GM12878 (cell line): Measurements from ENCODE around the gene OR5M3. TPM values are rescaled to one million over a fixed set of nuclear protein-coding genes. Genes with fewer than 3 reads are reported as not detected.

ENCODE experiments used
- ATAC-seq: fragments of 200-7000 bp; cut with Tn5 transposase; 3 replicates; pipeline ENCODE4 v1.9.1; 2020; ENCODE audit warnings: mild to moderate bottlenecking, moderate library complexity
- BruUV-seq: library from RNA; stranded (reverse); fragments of 400-500 nt; replicated peaks from 2 replicates; lab custom pipeline; 2021; lab: Mats Ljungman, UMichigan
- CTCF ChIA-PET: fragments of 300-600 bp; sonication (Branson Sonifier 250); formaldehyde crosslinking; extraction: SDS; loops from one replicate; lab custom pipeline; 2021; ENCODE audit warnings: inconsistent platforms; lab: Yijun Ruan, JAX
- POLR2A ChIA-PET: fragments of 350-600 bp; formaldehyde crosslinking; extraction: SDS; loops from one replicate; lab custom pipeline; 2021; ENCODE audit warnings: inconsistent platforms; lab: Charles Lee
- RAD21 ChIA-PET: fragments of 300-600 bp; sonication (Branson Sonifier 250); formaldehyde crosslinking; loops from one replicate; lab custom pipeline; 2023; ENCODE audit warnings: antibody characterized with exemption; ENCODE audit not compliant: unreplicated experiment; lab: Charles Lee
- SMC1A ChIA-PET: fragments of 300-600 bp; sonication (Branson Sonifier 250); formaldehyde crosslinking; loops from one replicate; lab custom pipeline; 2023; ENCODE audit not compliant: unreplicated experiment, uncharacterized antibody; lab: Charles Lee
- DNase-seq: peaks from one replicate; pipeline ENCODE4 v3.0.0-alpha.2; 2011; ENCODE audit warnings: low read depth, low spot score
- FAIRE-seq: peaks from 3 replicates; lab custom pipeline; 2011; peaks lifted over from hg19 to GRCh38; lab: Jason Lieb, UNC
- H2AFZ ChIP-seq: 2 replicates; pipeline ENCODE4 v1.6.0; 2011; ENCODE audit warnings: low read depth, low read length, control low read depth; ENCODE audit not compliant: control insufficient read depth
- H3K27ac ChIP-seq: 2 replicates; pipeline ENCODE4 v1.5.1; 2011; ENCODE audit warnings: control low read depth; ENCODE audit not compliant: control insufficient read depth, insufficient read depth
- H3K27me3 ChIP-seq, 2 experiments: replicated peaks in 1 of 2; 2 replicates each; pipeline versions ENCODE4 v1.6.0 to v1.6.1; 2011; ENCODE audit warnings: low read length in 1 of 2; ENCODE audit not compliant: control insufficient read depth in 2 of 2, insufficient read depth in 2 of 2
- H3K36me3 ChIP-seq, 2 experiments: 2 replicates each; pipeline ENCODE4 v1.5.1; 2011; ENCODE audit warnings: low read length in 1 of 2; ENCODE audit not compliant: control insufficient read depth in 2 of 2, insufficient read depth in 2 of 2
- H3K4me1 ChIP-seq: 2 replicates; pipeline ENCODE4 v1.6.1; 2011; ENCODE audit warnings: mild to moderate bottlenecking, low read length, moderate library complexity, mixed read lengths; ENCODE audit not compliant: control insufficient read depth, insufficient read depth
- H3K4me2 ChIP-seq: 2 replicates; pipeline ENCODE4 v1.6.0; 2011; ENCODE audit warnings: control low read depth; ENCODE audit not compliant: control insufficient read depth, insufficient read depth
- H3K4me3 ChIP-seq: fragments of 200-600 bp; sonication (generic); 2 replicates; pipeline ENCODE4 v1.5.1; 2016
- H3K79me2 ChIP-seq: 2 replicates; pipeline ENCODE4 v1.6.0; 2011; ENCODE audit warnings: low read length; ENCODE audit not compliant: control insufficient read depth, insufficient read depth
- H3K9ac ChIP-seq: 2 replicates; pipeline ENCODE4 v1.8.0; 2011; ENCODE audit warnings: low read length, control low read depth, mixed read lengths; ENCODE audit not compliant: control insufficient read depth, insufficient read depth
- H3K9me3 ChIP-seq: replicated peaks from 3 replicates; pipeline ENCODE4 v1.5.1; 2011; ENCODE audit warnings: mild to moderate bottlenecking, low read length; ENCODE audit not compliant: control insufficient read depth, insufficient read depth
- H4K20me1 ChIP-seq: 2 replicates; pipeline ENCODE4 v1.6.0; 2011; ENCODE audit not compliant: control insufficient read depth, insufficient read depth
- ATF7 ChIP-seq: fragments of 450-650 bp; IDR thresholded peaks from 2 replicates; pipeline ENCODE4 v1.6.1; 2016; ENCODE audit warnings: low read depth, mild to moderate bottlenecking
- ETV6 ChIP-seq, 2 experiments: fragments of 450-650 bp in 1 of 2; IDR thresholded peaks in 1 of 2; conservative IDR thresholded peaks in 1 of 2; 2 replicates each; pipeline ENCODE4 v1.6.1; 2014; ENCODE audit warnings: antibody characterized with exemption in 1 of 2, borderline replicate concordance in 1 of 2, low read depth in 1 of 2, mild to moderate bottlenecking in 1 of 2, moderate library complexity in 1 of 2
- RBBP5 ChIP-seq: fragments of 200-600 bp; sonication (generic); conservative IDR thresholded peaks from 2 replicates; pipeline ENCODE4 v1.6.1; 2016
- SMARCA5 ChIP-seq: fragments of 450-650 bp; IDR thresholded peaks from 2 replicates; pipeline ENCODE4 v1.6.1; 2017; ENCODE audit warnings: mild to moderate bottlenecking
- SP1 ChIP-seq: IDR thresholded peaks from one replicate; pipeline ENCODE4 v1.6.1; 2011; ENCODE audit warnings: low read depth, low read length
- USF1 ChIP-seq: IDR thresholded peaks from 2 replicates; pipeline ENCODE4 v1.6.1; 2011; ENCODE audit warnings: borderline replicate concordance, low read depth, mild to moderate bottlenecking, moderate library complexity, mixed read lengths, low read length; ENCODE audit not compliant: insufficient read depth; ENCODE audit errors: extremely low read length
- ZNF384 ChIP-seq: IDR thresholded peaks from 2 replicates; pipeline ENCODE4 v1.6.1; 2012; ENCODE audit warnings: low read depth, mild to moderate bottlenecking, low read length, improper control_type of control experiment, borderline replicate concordance
- WGBS: methylation state at CpG from one replicate; pipeline ENCODE4 v1.1.6; 2016; ENCODE audit warnings: low lambda C conversion rate; ENCODE audit not compliant: insufficient replicate concordance, insufficient coverage; ENCODE audit errors: missing lambda C conversion rate; 5-methylcytosine and 5-hydroxymethylcytosine counted together
- in situ Hi-C: fragments of 300-500 bp; cut with MboI; formaldehyde crosslinking; loops from 9 replicates; pipeline ENCODE4 v1.14.3; 2018; ENCODE audit warnings: mixed read lengths
- intact Hi-C: fragments of 100-400 bp; cut with micrococcal nuclease; formaldehyde crosslinking; loops from one replicate; pipeline ENCODE4 v1.14.2; 2022; ENCODE audit not compliant: unreplicated experiment
- polyA plus RNA-seq, 11 experiments: library from polyadenylated mRNA; depleted of rRNA in 4 of 11; unstranded in 6 of 11; stranded (reverse) in 5 of 11; fragments of >200 nt; fragmentation: Nextera tagmentation in 4 of 11; fragmentation: Illumina TruSeq in 1 of 11; extraction: Ambion mirVana in 4 of 11; extraction: Trizol in 1 of 11; gene quantifications; 1 replicate in 1 of 11; 2 replicates in 10 of 11; pipeline versions ENCODE4 v1.2.1 to v1.2.3, GENCODE V29; 2011 to 2016; ENCODE audit warnings: inconsistent platforms in 2 of 11, missing spikeins in 2 of 11, low read depth in 1 of 11
- total RNA-seq, 4 experiments: library from RNA; depleted of rRNA in 3 of 4; stranded (reverse); fragments of >200 nt in 3 of 4; fragmentation: Illumina TruSeq in 1 of 4; extraction: Trizol in 1 of 4; gene quantifications; 2 replicates each; pipeline versions ENCODE4 v1.2.1 to v1.2.3, GENCODE V29; 2013 to 2021

Gene OR5M3
- total and polyA plus RNA-seq, 10 of the 15 experiments (the other 5 are each of a cell fraction or from before 2014, with no cell fraction given), result not detected

GRCh38 chr11:56495117-56495516 is 22.0 kb upstream of the OR5M3 start (continued):
- TF ChIP-seq ETV6 (conservative IDR thresholded peaks at IDR 0.05 in 1 of 2, IDR thresholded peaks at IDR 0.05 in 1 of 2; ENCODE audit: borderline replicate concordance in 1 of 2, low read depth in 1 of 2) (no peak), SMARCA5 (no peak)

- no peaks in the 10 kb centered on the region for H3K79me2 ChIP-seq
- no peak within 1 kb of the TSS for H2AFZ ChIP-seq
- FAIRE-seq (no peak), DNase-seq (no peak), ATAC-seq (no peak)
- H3K4me3 ChIP-seq, result no peak within 1 kb of the TSS
- ChIA-PET POLR2A (no interaction called here), CTCF (no interaction called here), RAD21 (no interaction called here), SMC1A (no interaction called here)
- no peaks in the 10 kb centered on the region for H3K9me3 ChIP-seq
- no peaks in the 10 kb centered on the region for H3K4me1 ChIP-seq
- no peaks in the 10 kb centered on the region for H3K36me3 ChIP-seq
- in situ Hi-C loops, result no loop called here
- no peak within 1 kb of the TSS for H3K4me2 ChIP-seq
- 19% methylated on average over 7 of the region's 7 CpGs for WGBS
- no peak within 1 kb of the TSS for H3K9ac ChIP-seq
- intact Hi-C loops, result no loop called here
- no peak for TF ChIP-seq USF1
- TF ChIP-seq ATF7, result no peak
- no peak for TF ChIP-seq SP1
- TF ChIP-seq ZNF384, result no peak
- TF ChIP-seq RBBP5, result no peak
- H3K27ac ChIP-seq, result no peak within 1 kb of the TSS
- BruUV-seq, result no TSS peak
- H3K27me3 ChIP-seq, result no peaks in the 10 kb centered on the region
- no peaks in the 10 kb centered on the region for H4K20me1 ChIP-seq
These were observed 18.1 kb upstream of the OR5M3 start, which contains the start of gene OR5M8 for GRCh38 chr11:56491270-56491669. Gene OR5M8, minus strand, starts transcription at chr11:56491370. Its CDS starts 0 bp downstream, at chr11:56491370.
